CD4-positive, alpha-beta T cell (primary cell): ENCODE measurements around the gene LCMT1. TPM values are rescaled to one million over a fixed set of nuclear protein-coding genes. Genes with fewer than 3 reads are reported as not detected.
"Not testable (repeated sequence)": the region's sequence is repeated elsewhere in the genome, so short reads cannot be mapped to it uniquely, and the experiment has no call there.

Experiments
- ATAC-seq: fragments of 200-7000 bp; cut with Tn5 transposase; one replicate; pipeline ENCODE4 v1.10.0; 2022; ENCODE audit warnings: mild to moderate bottlenecking; ENCODE audit not compliant: poor library complexity
- CTCF ChIA-PET: fragments of 350-600 bp; sonication (Branson Sonifier 250); formaldehyde crosslinking; loops from one replicate; lab custom pipeline; 2021; ENCODE audit warnings: antibody characterized with exemption, inconsistent platforms; lab: Charles Lee
- POLR2A ChIA-PET: fragments of 350-600 bp; sonication (Branson Sonifier 250); formaldehyde crosslinking; loops from one replicate; lab custom pipeline; 2021; ENCODE audit warnings: antibody characterized with exemption, inconsistent platforms; lab: Charles Lee
- DNase-seq, 14 experiments: peaks; one replicate each; pipeline ENCODE4 v3.0.0-alpha.2; 2013 to 2020; ENCODE audit warnings: mixed read lengths in 2 of 14
- H3K27ac ChIP-seq, 2 donors: one replicate each; pipeline versions ENCODE4 v1.5.1 to v1.7.0; 2013; ENCODE audit warnings: low read length in 2 of 2, low read depth in 1 of 2, mild to moderate bottlenecking in 1 of 2
- H3K27me3 ChIP-seq, 2 experiments: 1 replicate in 1 of 2; 2 replicates in 1 of 2; pipeline versions ENCODE4 v1.6.1 to v1.7.0; 2013; ENCODE audit warnings: low read length in 2 of 2, control low read depth in 1 of 2, mild to moderate bottlenecking in 1 of 2, moderate library complexity in 1 of 2; ENCODE audit not compliant: insufficient read depth in 2 of 2, control insufficient read depth in 1 of 2
- H3K36me3 ChIP-seq: one replicate; pipeline ENCODE4 v1.6.1; 2013; ENCODE audit warnings: low read length, control low read depth; ENCODE audit not compliant: insufficient read depth
- H3K4me1 ChIP-seq: one replicate; pipeline ENCODE4 v1.6.1; 2013; ENCODE audit warnings: low read length, control low read depth; ENCODE audit not compliant: insufficient read depth
- H3K4me3 ChIP-seq: one replicate; pipeline ENCODE4 v1.5.1; 2013; ENCODE audit warnings: mild to moderate bottlenecking, low read length, moderate library complexity
- H3K9me3 ChIP-seq, 2 experiments: 1 replicate in 1 of 2; 2 replicates in 1 of 2; pipeline versions ENCODE4 v1.6.1 to v1.7.0; 2013; ENCODE audit warnings: low read length in 2 of 2, mild to moderate bottlenecking in 2 of 2, control low read depth in 1 of 2, moderate library complexity in 1 of 2; ENCODE audit not compliant: control insufficient read depth in 1 of 2, insufficient read depth in 1 of 2
- H3K27ac Mint-ChIP-seq: one replicate; pipeline ENCODE4 v1.8.0; 2020; ENCODE audit warnings: mixed read lengths
- H3K27me3 Mint-ChIP-seq: one replicate; pipeline ENCODE4 v1.8.0; 2021; ENCODE audit warnings: mixed read lengths
- H3K36me3 Mint-ChIP-seq: one replicate; pipeline ENCODE4 v1.8.0; 2021; ENCODE audit warnings: low read depth, mixed read lengths
- H3K4me1 Mint-ChIP-seq: one replicate; pipeline ENCODE4 v1.8.0; 2021; ENCODE audit warnings: low read depth, mixed read lengths
- H3K4me3 Mint-ChIP-seq: one replicate; pipeline ENCODE4 v1.8.0; 2020; ENCODE audit warnings: mild to moderate bottlenecking, mixed read lengths
- H3K9me3 Mint-ChIP-seq: one replicate; pipeline ENCODE4 v1.8.0; 2020; ENCODE audit warnings: mixed read lengths
- CTCF ChIP-seq: fragments of 200-600 bp; IDR thresholded peaks from one replicate; pipeline ENCODE4 v1.8.0; 2022; ENCODE audit warnings: antibody characterized with exemption, mild to moderate bottlenecking
- intact Hi-C, 2 experiments: fragments of 100-400 bp; cut with DNase I in 1 of 2; cut with micrococcal nuclease in 1 of 2; formaldehyde crosslinking; loops; one replicate each; pipeline versions ENCODE4 v1.15.1 to v1.9.0; 2023 to 2025; cut with DNase I, micrococcal nuclease
- total RNA-seq, 174 experiments: library from RNA in 2 of 174; stranded (reverse) in 2 of 174; gene quantifications; one replicate each; pipeline ENCODE4 v1.2.3 and lab custom pipeline; 2021 to 2026

The LCMT1 gene
- total RNA-seq, 2 experiments from 2014 or later = 22.5 to 28.2 TPM

GRCh38 chr16:25165284-25165683 lies 53.7 kb downstream of the LCMT1 start:
- H3K9me3 Mint-ChIP-seq = no peaks in the 10 kb centered on the region
- H3K36me3 Mint-ChIP-seq = peaks cover 90% of the 10 kb centered on the region
- DNase-seq = no peak
- Histone ChIP-seq H3K4me3 (no peak overlapping the region), H3K27me3 (no peaks in the 10 kb centered on the region), H3K9me3 (no peaks in the 10 kb centered on the region), H3K36me3 (peaks cover 62% of the 10 kb centered on the region), H3K4me1 (no peaks in the 10 kb centered on the region), H3K27ac (no peak overlapping the region)
- H3K4me3 Mint-ChIP-seq = no peak overlapping the region
- ChIA-PET POLR2A (interaction anchor here (0.7 kb wide), 1 partner anchor 116 kb away, joined by 3 read pairs; no protein-coding TSS in a partner anchor), CTCF (no interaction called here)
- no peaks in the 10 kb centered on the region for H3K4me1 Mint-ChIP-seq
- no peak for ATAC-seq
- no peak for TF ChIP-seq CTCF
- no peaks in the 10 kb centered on the region for H3K27me3 Mint-ChIP-seq
- H3K27ac Mint-ChIP-seq = no peak overlapping the region
- intact Hi-C loops = no loop called here

- DNase-seq, H3K4me3 Mint-ChIP-seq, H3K4me1 ChIP-seq, H3K4me1 Mint-ChIP-seq, H3K27ac Mint-ChIP-seq, CTCF ChIA-PET, H3K4me3 ChIP-seq, H3K27ac ChIP-seq, H3K27me3 ChIP-seq, intact Hi-C loops, H3K9me3 ChIP-seq, POLR2A ChIA-PET, ATAC-seq, H3K9me3 Mint-ChIP-seq, H3K27me3 Mint-ChIP-seq: not testable (repeated sequence)
- peaks cover 67% of the 10 kb centered on the region for H3K36me3 ChIP-seq
- H3K36me3 Mint-ChIP-seq = peaks cover 91% of the 10 kb centered on the region
Measured at GRCh38 chr16:25167920-25168319, 56.4 kb downstream of the LCMT1 start.

- ATAC-seq = no peak
- Histone ChIP-seq H3K27me3 (no peaks in the 10 kb centered on the region), H3K4me1 (no peaks in the 10 kb centered on the region), H3K36me3 (peaks cover 68% of the 10 kb centered on the region), H3K27ac (no peak overlapping the region), H3K9me3 (no peaks in the 10 kb centered on the region), H3K4me3 (no peak overlapping the region)
- DNase-seq = no peak
- TF ChIP-seq CTCF = no peak
- POLR2A ChIA-PET = no interaction called here
- Mint-ChIP-seq H3K4me1 (no peaks in the 10 kb centered on the region), H3K4me3 (no peak overlapping the region), H3K9me3 (no peaks in the 10 kb centered on the region), H3K27ac (no peak overlapping the region), H3K27me3 (no peaks in the 10 kb centered on the region), H3K36me3 (peaks cover 89% of the 10 kb centered on the region)
- CTCF ChIA-PET = no interaction called here
- intact Hi-C loops = no loop called here
Measured at GRCh38 chr16:25171390-25171789, 59.8 kb downstream of the LCMT1 start.

GRCh38 chr16:25172831-25173230 lies 61.3 kb downstream of the LCMT1 start:
- H3K4me3 Mint-ChIP-seq = no peak overlapping the region
- no peaks in the 10 kb centered on the region for H3K27me3 Mint-ChIP-seq
- no peak overlapping the region for H3K27ac Mint-ChIP-seq
- DNase-seq (no peak), ATAC-seq (no peak)
- CTCF ChIA-PET = no interaction called here
- Histone ChIP-seq H3K4me1 (no peaks in the 10 kb centered on the region), H3K27me3 (no peaks in the 10 kb centered on the region), H3K36me3 (peaks cover 61% of the 10 kb centered on the region), H3K27ac (no peak overlapping the region), H3K9me3 (no peaks in the 10 kb centered on the region), H3K4me3 (no peak overlapping the region)
- intact Hi-C loops = no loop called here
- no peak for TF ChIP-seq CTCF
- peaks cover 86% of the 10 kb centered on the region for H3K36me3 Mint-ChIP-seq
- no peaks in the 10 kb centered on the region for H3K9me3 Mint-ChIP-seq
- no peaks in the 10 kb centered on the region for H3K4me1 Mint-ChIP-seq
- POLR2A ChIA-PET = no interaction called here
